GM12878 (cell line): ENCODE data around the gene RBMS1. TPM values are rescaled to one million over a fixed set of nuclear protein-coding genes. Genes with fewer than 3 reads are reported as not detected.

ENCODE experiments used
- BMI1 ChIP-seq: fragments of 450-650 bp; IDR thresholded peaks from 2 replicates; pipeline ENCODE4 v1.6.1; 2016; ENCODE audit warnings: mild to moderate bottlenecking, moderate library complexity, borderline replicate concordance
- CUX1 ChIP-seq: IDR thresholded peaks from 2 replicates; pipeline ENCODE4 v1.6.1; 2012; ENCODE audit warnings: improper control_type of control experiment, low read depth, low read length; ENCODE audit not compliant: insufficient replicate concordance
- MEF2A ChIP-seq: IDR thresholded peaks from 2 replicates; pipeline ENCODE4 v1.6.1; 2011; ENCODE audit warnings: low read depth, mild to moderate bottlenecking, low read length, moderate library complexity; ENCODE audit not compliant: insufficient read depth
- MTA2 ChIP-seq: fragments of 450-650 bp; IDR thresholded peaks from 2 replicates; pipeline ENCODE4 v1.6.1; 2016; ENCODE audit warnings: low read depth, mild to moderate bottlenecking, moderate library complexity
- NBN ChIP-seq: fragments of 450-650 bp; IDR thresholded peaks from 2 replicates; pipeline ENCODE4 v1.6.1; 2016
- RELA ChIP-seq: fragments of 450-650 bp; IDR thresholded peaks from 2 replicates; pipeline ENCODE4 v1.8.0; 2014; ENCODE audit warnings: borderline replicate concordance; ENCODE audit not compliant: partially characterized antibody
- REST ChIP-seq: IDR thresholded peaks from 2 replicates; pipeline ENCODE4 v1.6.1; 2012; ENCODE audit warnings: mild to moderate bottlenecking, low read depth, low read length
- RFX5 ChIP-seq: IDR thresholded peaks from 2 replicates; pipeline ENCODE4 v1.6.1; 2011; ENCODE audit warnings: low read depth, low read length, improper control_type of control experiment
- polyA plus RNA-seq, 11 experiments: library from polyadenylated mRNA; depleted of rRNA in 4 of 11; unstranded in 6 of 11; stranded (reverse) in 5 of 11; fragments of >200 nt; fragmentation: Nextera tagmentation in 4 of 11; fragmentation: Illumina TruSeq in 1 of 11; extraction: Ambion mirVana in 4 of 11; extraction: Trizol in 1 of 11; gene quantifications; 1 replicate in 1 of 11; 2 replicates in 10 of 11; pipeline versions ENCODE4 v1.2.1 to v1.2.3, GENCODE V29; 2011 to 2016; ENCODE audit warnings: inconsistent platforms in 2 of 11, missing spikeins in 2 of 11, low read depth in 1 of 11
- total RNA-seq, 4 experiments: library from RNA; depleted of rRNA in 3 of 4; stranded (reverse); fragments of >200 nt in 3 of 4; fragmentation: Illumina TruSeq in 1 of 4; extraction: Trizol in 1 of 4; gene quantifications; 2 replicates each; pipeline versions ENCODE4 v1.2.1 to v1.2.3, GENCODE V29; 2013 to 2021

Gene RBMS1
- total and polyA plus RNA-seq, 10 of the 15 experiments (the other 5 are each of a cell fraction or from before 2014, with no cell fraction given) = 0.04 to 0.31 (median 0.17) TPM; not detected in 1

GRCh38 chr2:160291382-160291781 is 202.2 kb downstream of the RBMS1 start (continued):
- TF ChIP-seq REST (no peak), BMI1 (no peak), CUX1 (no peak), MTA2 (no peak), NBN (no peak), RFX5 (no peak), RELA (no peak), MEF2A (no peak)
